SK-N-SH (cell line): ENCODE results near the gene DMAC1. TPM values are rescaled to one million over a fixed set of nuclear protein-coding genes. Genes with fewer than 3 reads are reported as not detected.

Experiments
- CTCF ChIA-PET: fragments of 300-600, 350-600 bp; formaldehyde crosslinking; extraction: SDS; loops from one replicate; lab custom pipeline; 2021; lab: Yijun Ruan, JAX
- POLR2A ChIA-PET: fragments of 350-600 bp; sonication (Branson Sonifier 250); formaldehyde crosslinking; extraction: SDS; loops from one replicate; lab custom pipeline; 2020; ENCODE audit warnings: antibody characterized with exemption, inconsistent platforms; lab: Yijun Ruan, JAX
- DNase-seq: peaks from one replicate; pipeline ENCODE4 v3.0.0; 2012
- H2AFZ ChIP-seq: fragments of 200-600 bp; sonication (generic); 2 replicates; pipeline ENCODE4 v1.8.1; 2016; ENCODE audit warnings: antibody characterized with exemption, mild to moderate bottlenecking, low read depth
- H3F3A ChIP-seq: fragments of 200-600 bp; sonication (generic); replicated peaks from 2 replicates; pipeline ENCODE3; 2016; ENCODE audit warnings: antibody characterized with exemption, mild to moderate bottlenecking; ENCODE audit not compliant: insufficient read depth
- H3K27ac ChIP-seq, 2 experiments: fragments of 200-500 bp in 1 of 2; fragments of 200-600 bp in 1 of 2; sonication (Bioruptor generic) in 1 of 2; sonication (generic), shearing (Covaris generic) in 1 of 2; 2 replicates each; pipeline versions ENCODE4 v1.5.1 to v1.6.1; 2014 to 2016; ENCODE audit warnings: low read depth in 2 of 2, inconsistent platforms in 1 of 2, low read length in 1 of 2, mild to moderate bottlenecking in 1 of 2, mixed read lengths in 1 of 2
- H3K27me3 ChIP-seq: fragments of 200-600 bp; sonication (generic), shearing (Covaris generic); 2 replicates; pipeline ENCODE4 v1.6.1; 2016; ENCODE audit warnings: mixed run types; ENCODE audit not compliant: insufficient read depth
- H3K36me3 ChIP-seq, 2 experiments: fragments of 200-500 bp in 1 of 2; fragments of 200-600 bp in 1 of 2; sonication (Bioruptor generic) in 1 of 2; sonication (generic) in 1 of 2; replicated peaks in 1 of 2; 2 replicates each; pipeline versions ENCODE3 to v1.5.1; 2014 to 2016; ENCODE audit warnings: low read length in 1 of 2, mild to moderate bottlenecking in 1 of 2; ENCODE audit not compliant: insufficient read depth in 2 of 2, control insufficient read depth in 1 of 2
- H3K4me1 ChIP-seq, 2 experiments: fragments of 200-500 bp in 1 of 2; fragments of 200-600 bp in 1 of 2; sonication (Bioruptor generic) in 1 of 2; sonication (generic), shearing (Covaris generic) in 1 of 2; 2 replicates each; pipeline versions ENCODE4 v1.5.1 to v1.6.1; 2014 to 2016; ENCODE audit warnings: low read depth in 1 of 2, low read length in 1 of 2, mixed run types in 1 of 2; ENCODE audit not compliant: insufficient read depth in 2 of 2, control insufficient read depth in 1 of 2
- H3K4me2 ChIP-seq: fragments of 200-600 bp; sonication (generic), shearing (Covaris generic); 2 replicates; pipeline ENCODE4 v1.6.1; 2017; ENCODE audit warnings: mixed run types
- H3K4me3 ChIP-seq, 2 experiments: fragments of 200-500 bp in 1 of 2; fragments of 200-600 bp in 1 of 2; sonication (Bioruptor generic) in 1 of 2; sonication (generic), shearing (Covaris generic) in 1 of 2; 2 replicates each; pipeline versions ENCODE4 v1.5.1 to v1.8.1; 2014 to 2016; ENCODE audit warnings: low read depth in 2 of 2, inconsistent platforms in 1 of 2, low read length in 1 of 2, mild to moderate bottlenecking in 1 of 2, mixed read lengths in 1 of 2, moderate library complexity in 1 of 2
- H3K79me2 ChIP-seq: fragments of 200-600 bp; sonication (generic); 2 replicates; pipeline ENCODE4 v1.8.1; 2017; ENCODE audit warnings: mild to moderate bottlenecking; ENCODE audit not compliant: insufficient read depth
- H3K9ac ChIP-seq: fragments of 200-600 bp; sonication (generic); 2 replicates; pipeline ENCODE4 v1.6.1; 2017; ENCODE audit warnings: mixed run types
- H3K9me2 ChIP-seq: fragments of 200-600 bp; sonication (generic); 2 replicates; pipeline ENCODE4 v1.6.1; 2017; ENCODE audit warnings: mixed run types
- H3K9me3 ChIP-seq: fragments of 200-600 bp; sonication (generic); 2 replicates; pipeline ENCODE4 v1.6.1; 2017; ENCODE audit warnings: mixed run types, mild to moderate bottlenecking, moderate library complexity
- H4K20me1 ChIP-seq: fragments of 200-600 bp; sonication (generic); 2 replicates; pipeline ENCODE4 v1.6.1; 2017; ENCODE audit warnings: mild to moderate bottlenecking, mixed run types; ENCODE audit not compliant: insufficient read depth
- CHD2 ChIP-seq: fragments of 150-350 bp; IDR thresholded peaks from 2 replicates; pipeline ENCODE4 v1.6.1; 2018; ENCODE audit warnings: low read length; ENCODE audit not compliant: partially characterized antibody
- EP300 ChIP-seq, 2 experiments: IDR thresholded peaks; 2 replicates each; pipeline versions ENCODE4 v1.4.0 to v1.6.1; 2012; ENCODE audit warnings: borderline replicate concordance in 1 of 2, low read depth in 1 of 2, low read length in 1 of 2
- FOXM1 ChIP-seq: IDR thresholded peaks from 2 replicates; pipeline ENCODE4 v1.4.0; 2012; ENCODE audit warnings: low read depth, mild to moderate bottlenecking
- GATA2 ChIP-seq: sonication (generic); formaldehyde crosslinking; IDR thresholded peaks from 2 replicates; pipeline ENCODE4 v1.5.0; 2020; ENCODE audit warnings: mild to moderate bottlenecking, missing genetic modification reagents
- MEF2A ChIP-seq: IDR thresholded peaks from 2 replicates; pipeline ENCODE4 v1.4.0; 2012; ENCODE audit warnings: low read depth, borderline replicate concordance
- NRF1 ChIP-seq: IDR thresholded peaks from 2 replicates; pipeline ENCODE4 v1.6.1; 2012; ENCODE audit warnings: low read depth, mild to moderate bottlenecking, low read length
- RAD21 ChIP-seq: IDR thresholded peaks from 2 replicates; pipeline ENCODE4 v1.6.1; 2012; ENCODE audit warnings: mild to moderate bottlenecking, low read length
- SIN3A ChIP-seq: IDR thresholded peaks from 2 replicates; pipeline ENCODE4 v1.6.1; 2012; ENCODE audit warnings: low read depth, mild to moderate bottlenecking, low read length, moderate library complexity, borderline replicate concordance
- SMC3 ChIP-seq: IDR thresholded peaks from 2 replicates; pipeline ENCODE4 v1.6.1; 2012; ENCODE audit warnings: low read depth, low read length, improper control_type of control experiment
- WGBS: methylation state at CpG from one replicate; pipeline ENCODE4 v1.1.6; 2017; ENCODE audit warnings: low lambda C conversion rate; 5-methylcytosine and 5-hydroxymethylcytosine counted together
- polyA plus RNA-seq, 3 experiments: library from polyadenylated mRNA; depleted of rRNA; stranded (reverse); fragments of >200 nt; gene quantifications; 2 replicates each; pipeline ENCODE4 v1.2.3, GENCODE V29; 2012
- TF ChIP-seq, protein P1 (sequence below): fragments of 150-350 bp; IDR thresholded peaks from 2 replicates; pipeline ENCODE4 v1.6.1; 2016; ENCODE audit warnings: mild to moderate bottlenecking, low read depth, low read length
- TF ChIP-seq, protein P2 (sequence below): fragments of 150-350 bp; IDR thresholded peaks from 2 replicates; pipeline ENCODE4 v1.6.1; 2017; ENCODE audit warnings: antibody characterized with exemption, low read length, low read depth, borderline replicate concordance

Gene DMAC1
- polyA plus RNA-seq, 1 of the 3 experiments (the other 2 are of a cell fraction): 21.7 TPM

DNA sequence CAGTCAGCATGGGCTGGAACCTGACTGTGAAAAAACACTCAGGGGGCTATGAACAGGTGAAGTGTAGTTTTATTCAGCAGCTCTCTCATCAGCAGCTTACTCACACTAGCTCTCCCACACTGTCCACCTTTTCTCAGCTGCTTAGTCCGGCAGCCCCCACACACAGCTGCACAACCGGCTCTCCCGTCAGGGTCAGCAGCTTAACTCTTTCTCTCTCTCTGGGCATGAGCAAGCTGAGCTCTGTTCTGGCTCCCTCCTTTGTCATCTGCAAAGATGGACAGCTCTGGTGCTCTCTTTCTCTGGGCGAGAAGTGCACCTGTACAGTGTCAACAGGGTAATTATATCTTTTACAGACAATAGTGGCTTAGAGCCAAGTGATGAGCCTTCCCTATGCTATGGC is 8.2 kb downstream of the DMAC1 start:
- no peaks in the 10 kb centered on the region for H3K9me2 ChIP-seq
- peaks cover 0 to 18% of the 10 kb centered on the region in 2 experiments; a peak in 1 of 4 replicates for H3K4me1 ChIP-seq
- no peaks in the 10 kb centered on the region for H3K79me2 ChIP-seq
- no peak overlapping the region for H3K9ac ChIP-seq
- H3K27me3 ChIP-seq: no peaks in the 10 kb centered on the region
- ChIA-PET CTCF (no interaction called here), POLR2A (no interaction called here)
- peaks cover 16 to 29% of the 10 kb centered on the region in 2 experiments for H3K36me3 ChIP-seq
- no peak overlapping the region for H3K4me3 ChIP-seq
- peak overlapping the region in 1 of 2 experiments; percentile 6; a peak in 1 of 4 replicates for H3K27ac ChIP-seq
- peak; percentile 30 for TF ChIP-seq GATA2 (CRISPR knock-in tag)
- TF ChIP-seq SMC3: no peak
- H4K20me1 ChIP-seq: no peaks in the 10 kb centered on the region
- no peaks in the 10 kb centered on the region for H3F3A ChIP-seq
- no peaks in the 10 kb centered on the region for H3K9me3 ChIP-seq
- DNase-seq: no peak
- H2AFZ ChIP-seq: no peak overlapping the region
- 92% methylated on average over 4 of the region's 4 CpGs for WGBS
- H3K4me2 ChIP-seq: no peak overlapping the region

GRCh38 chr9:7790819-7791182 is 8.8 kb downstream of the DMAC1 start:
- Histone ChIP-seq H3K9me3 (no peaks in the 10 kb centered on the region), H3K79me2 (no peaks in the 10 kb centered on the region), H3K9ac (no peak overlapping the region), H3K27ac (no peak overlapping the region; a peak in 1 of 4 replicates), H3K9me2 (no peaks in the 10 kb centered on the region), H3K36me3 (peaks cover 11 to 23% of the 10 kb centered on the region in 2 experiments), H3F3A (no peaks in the 10 kb centered on the region), H4K20me1 (no peaks in the 10 kb centered on the region), H2AFZ (no peak overlapping the region), H3K4me3 (no peak overlapping the region), H3K4me1 (peaks cover 0 to 18% of the 10 kb centered on the region in 2 experiments; a peak in 1 of 4 replicates), H3K4me2 (no peak overlapping the region), H3K27me3 (no peaks in the 10 kb centered on the region)
- ChIA-PET POLR2A (no interaction called here), CTCF (interaction anchor here (1.4 kb wide), 1 partner anchor 12 kb away, joined by 4 read pairs; no protein-coding TSS in a partner anchor)
- DNase-seq: no peak
- 88% methylated on average over 5 of the region's 6 CpGs for WGBS
- TF ChIP-seq, protein P1, sequence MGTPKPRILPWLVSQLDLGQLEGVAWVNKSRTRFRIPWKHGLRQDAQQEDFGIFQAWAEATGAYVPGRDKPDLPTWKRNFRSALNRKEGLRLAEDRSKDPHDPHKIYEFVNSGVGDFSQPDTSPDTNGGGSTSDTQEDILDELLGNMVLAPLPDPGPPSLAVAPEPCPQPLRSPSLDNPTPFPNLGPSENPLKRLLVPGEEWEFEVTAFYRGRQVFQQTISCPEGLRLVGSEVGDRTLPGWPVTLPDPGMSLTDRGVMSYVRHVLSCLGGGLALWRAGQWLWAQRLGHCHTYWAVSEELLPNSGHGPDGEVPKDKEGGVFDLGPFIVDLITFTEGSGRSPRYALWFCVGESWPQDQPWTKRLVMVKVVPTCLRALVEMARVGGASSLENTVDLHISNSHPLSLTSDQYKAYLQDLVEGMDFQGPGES: no peak
- no peak for TF ChIP-seq MEF2A
- no peak for TF ChIP-seq FOXM1
- TF ChIP-seq EP300 (IDR thresholded peaks at IDR 0.05; ENCODE audit: borderline replicate concordance in 1 of 2, low read depth in 1 of 2, low read length in 1 of 2): no peak
- TF ChIP-seq SIN3A: no peak
- no peak for TF ChIP-seq RAD21
- TF ChIP-seq NRF1: no peak
- no peak for TF ChIP-seq CHD2
- TF ChIP-seq, protein P2, sequence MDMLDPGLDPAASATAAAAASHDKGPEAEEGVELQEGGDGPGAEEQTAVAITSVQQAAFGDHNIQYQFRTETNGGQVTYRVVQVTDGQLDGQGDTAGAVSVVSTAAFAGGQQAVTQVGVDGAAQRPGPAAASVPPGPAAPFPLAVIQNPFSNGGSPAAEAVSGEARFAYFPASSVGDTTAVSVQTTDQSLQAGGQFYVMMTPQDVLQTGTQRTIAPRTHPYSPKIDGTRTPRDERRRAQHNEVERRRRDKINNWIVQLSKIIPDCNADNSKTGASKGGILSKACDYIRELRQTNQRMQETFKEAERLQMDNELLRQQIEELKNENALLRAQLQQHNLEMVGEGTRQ: no peak
- TF ChIP-seq SMC3: no peak
